Heart left ventricle (tissue), 13 donors: ENCODE results near the gene TMEM38B.

Experiments
- POLR2A ChIP-seq, 2 donors: fragments of 450-650 bp; IDR thresholded peaks; one replicate each; pipeline ENCODE4 v1.6.1; 2017; ENCODE audit warnings: antibody characterized with exemption in 2 of 2, mild to moderate bottlenecking in 2 of 2, moderate library complexity in 2 of 2
- TF ChIP-seq, protein P1 (sequence below), 12 donors: fragments of 200-600 bp; sonication (generic) in 4 of 12; IDR thresholded peaks; one replicate each; pipeline versions ENCODE4 v1.5.0 to v1.8.0; 2018 to 2022; ENCODE audit warnings: antibody characterized with exemption in 12 of 12, mild to moderate bottlenecking in 5 of 12
- donor health status: ischemic (EF 13 %, LVEDD 7.1; RV severe dilation, severe dysfunction).
- donor health status: DM: no; HTN: yes; CAD: no.
- donor health status: DM: no; HTN: no; CAD: no.
- donor health status: ischemic (EF 25% LVEDD 6.9; RV normal size, moderate dysfunction).
- donor health status: ischemic (EF 25% LVEDD 5.7; RV mildly dilated, moderate dysfunction).
- donor health status: ischemic (EF 35%, LVEDD 5.7; RV mildly dilated, moderate dysfunction).
- donor health status: nonischemic (EF 11% LVEDD 7.7; RV severe dilation, severe dysfunction).
- donor health status: DM: yes; HTN: yes; CAD: no.
- donor health status: PGD.
- donor health status: ischemic (EF 29% LVEDD 5.4; RV normal size, mild dysfunction).
- donor health status: nonischemic (EF 23%, LVEDD 6.1; RV moderate dilation, normal function).

DNA sequence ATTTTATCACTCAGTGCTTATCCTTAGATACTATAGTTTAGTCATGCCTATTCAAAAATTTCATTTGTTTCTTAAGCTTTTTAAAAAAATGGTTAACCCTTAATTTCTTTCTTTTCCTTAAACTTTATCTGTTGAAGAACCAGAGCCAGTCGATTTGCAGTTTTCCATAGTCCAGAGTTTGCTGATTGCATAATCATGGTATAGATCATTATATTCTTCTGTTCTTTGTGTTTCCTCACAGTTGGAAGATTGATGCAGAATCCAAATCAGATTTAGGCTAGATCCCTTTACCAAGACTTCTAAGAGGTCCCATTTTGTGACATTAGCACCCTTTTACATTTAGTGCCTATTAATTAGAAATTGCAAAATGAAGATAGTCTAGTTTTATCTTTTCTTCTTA lies 18.0 kb downstream of the TMEM38B start:
- TF ChIP-seq, protein P1, sequence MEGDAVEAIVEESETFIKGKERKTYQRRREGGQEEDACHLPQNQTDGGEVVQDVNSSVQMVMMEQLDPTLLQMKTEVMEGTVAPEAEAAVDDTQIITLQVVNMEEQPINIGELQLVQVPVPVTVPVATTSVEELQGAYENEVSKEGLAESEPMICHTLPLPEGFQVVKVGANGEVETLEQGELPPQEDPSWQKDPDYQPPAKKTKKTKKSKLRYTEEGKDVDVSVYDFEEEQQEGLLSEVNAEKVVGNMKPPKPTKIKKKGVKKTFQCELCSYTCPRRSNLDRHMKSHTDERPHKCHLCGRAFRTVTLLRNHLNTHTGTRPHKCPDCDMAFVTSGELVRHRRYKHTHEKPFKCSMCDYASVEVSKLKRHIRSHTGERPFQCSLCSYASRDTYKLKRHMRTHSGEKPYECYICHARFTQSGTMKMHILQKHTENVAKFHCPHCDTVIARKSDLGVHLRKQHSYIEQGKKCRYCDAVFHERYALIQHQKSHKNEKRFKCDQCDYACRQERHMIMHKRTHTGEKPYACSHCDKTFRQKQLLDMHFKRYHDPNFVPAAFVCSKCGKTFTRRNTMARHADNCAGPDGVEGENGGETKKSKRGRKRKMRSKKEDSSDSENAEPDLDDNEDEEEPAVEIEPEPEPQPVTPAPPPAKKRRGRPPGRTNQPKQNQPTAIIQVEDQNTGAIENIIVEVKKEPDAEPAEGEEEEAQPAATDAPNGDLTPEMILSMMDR (IDR thresholded peaks at IDR 0.05), result no peak
- no peak for TF ChIP-seq POLR2A (IDR thresholded peaks at IDR 0.05)
